ENCODE data around the gene BICD2.

- TF ChIP-seq CTCF (IDR thresholded peaks at IDR 0.05): no peak
- no peak for TF ChIP-seq POLR2A (IDR thresholded peaks at IDR 0.05)
Observed at GRCh38 chr9:92735636-92736562, 28.7 kb downstream of the BICD2 start.

All from adrenal gland (tissue), 5 donors.